Measurements from ENCODE around the gene LTA4H.

DNA sequence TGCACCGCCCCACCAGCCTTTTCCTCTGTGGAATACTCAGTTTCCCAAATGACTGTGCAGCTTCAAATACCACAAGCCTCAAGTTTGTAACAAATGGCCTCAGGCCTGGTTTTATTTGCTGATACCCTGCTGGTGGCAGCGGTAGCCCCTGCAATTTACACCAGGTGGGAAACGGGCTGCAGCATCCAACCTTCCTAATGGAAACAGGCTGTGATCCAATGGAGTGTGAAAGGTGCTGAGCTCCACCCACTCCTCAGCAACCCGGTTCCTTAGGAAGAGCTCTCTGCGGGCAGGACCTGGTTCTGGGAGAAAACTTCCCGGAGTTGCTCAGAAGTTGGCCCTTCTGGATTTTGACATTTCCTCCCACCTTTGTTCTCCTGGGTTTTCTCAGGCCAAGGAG lies 41.7 kb upstream of the LTA4H start:
- TF ChIP-seq, protein P1, sequence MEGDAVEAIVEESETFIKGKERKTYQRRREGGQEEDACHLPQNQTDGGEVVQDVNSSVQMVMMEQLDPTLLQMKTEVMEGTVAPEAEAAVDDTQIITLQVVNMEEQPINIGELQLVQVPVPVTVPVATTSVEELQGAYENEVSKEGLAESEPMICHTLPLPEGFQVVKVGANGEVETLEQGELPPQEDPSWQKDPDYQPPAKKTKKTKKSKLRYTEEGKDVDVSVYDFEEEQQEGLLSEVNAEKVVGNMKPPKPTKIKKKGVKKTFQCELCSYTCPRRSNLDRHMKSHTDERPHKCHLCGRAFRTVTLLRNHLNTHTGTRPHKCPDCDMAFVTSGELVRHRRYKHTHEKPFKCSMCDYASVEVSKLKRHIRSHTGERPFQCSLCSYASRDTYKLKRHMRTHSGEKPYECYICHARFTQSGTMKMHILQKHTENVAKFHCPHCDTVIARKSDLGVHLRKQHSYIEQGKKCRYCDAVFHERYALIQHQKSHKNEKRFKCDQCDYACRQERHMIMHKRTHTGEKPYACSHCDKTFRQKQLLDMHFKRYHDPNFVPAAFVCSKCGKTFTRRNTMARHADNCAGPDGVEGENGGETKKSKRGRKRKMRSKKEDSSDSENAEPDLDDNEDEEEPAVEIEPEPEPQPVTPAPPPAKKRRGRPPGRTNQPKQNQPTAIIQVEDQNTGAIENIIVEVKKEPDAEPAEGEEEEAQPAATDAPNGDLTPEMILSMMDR (IDR thresholded peaks at IDR 0.05; ENCODE audit: insufficient read depth, low read depth, low read length), result no peak
- no peak for TF ChIP-seq EZH2 (IDR thresholded peaks at IDR 0.05; ENCODE audit: insufficient read depth, low read length)

Measured in astrocyte (in vitro differentiated cells and primary cell).